ENCODE measurements around the gene ZDHHC24. TPM values are rescaled to one million over a fixed set of nuclear protein-coding genes. Genes with fewer than 3 reads are reported as not detected.

Gene ZDHHC24
- total and polyA plus RNA-seq, 10 of the 15 experiments (the other 5 are each of a cell fraction or from before 2014, with no cell fraction given) = 0.86 to 17.5 (median 6.8) TPM

DNA sequence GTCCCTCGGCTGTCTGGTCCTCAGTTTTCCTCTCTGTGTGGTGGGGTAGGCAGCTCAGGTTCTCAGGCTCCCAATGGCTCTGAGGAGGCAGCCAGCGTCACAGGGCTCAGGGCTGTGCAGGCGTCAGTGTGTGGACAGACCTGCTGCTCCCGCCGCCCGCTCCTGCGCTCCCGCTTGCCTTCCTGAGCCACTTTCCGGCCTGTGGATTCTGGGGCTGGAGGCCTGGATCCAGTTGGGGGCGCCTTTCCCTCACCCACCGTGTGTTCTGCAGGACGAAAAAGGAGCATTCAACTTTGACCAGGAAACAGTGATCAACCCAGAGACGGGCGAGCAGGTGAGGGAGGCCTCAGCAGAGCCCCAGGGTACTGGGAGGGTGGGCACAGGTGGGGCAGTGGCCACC lies 50.9 kb downstream of the ZDHHC24 start:
- in situ Hi-C loops (cut with MboI) = no loop called here
- RAD21 ChIA-PET (ENCODE audit: unreplicated experiment) = no interaction called here
- no peaks in the 10 kb centered on the region for H3K4me1 ChIP-seq (ENCODE audit: control insufficient read depth, insufficient read depth, low read length)
- H3K27ac ChIP-seq (ENCODE audit: control insufficient read depth, insufficient read depth) = no peak overlapping the region
- no peak overlapping the region for H3K4me3 ChIP-seq
- TF ChIP-seq, protein P1, sequence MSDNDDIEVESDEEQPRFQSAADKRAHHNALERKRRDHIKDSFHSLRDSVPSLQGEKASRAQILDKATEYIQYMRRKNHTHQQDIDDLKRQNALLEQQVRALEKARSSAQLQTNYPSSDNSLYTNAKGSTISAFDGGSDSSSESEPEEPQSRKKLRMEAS (IDR thresholded peaks at IDR 0.05; ENCODE audit: low read depth, low read length) = no peak
- TF ChIP-seq TBL1XR1 (IDR thresholded peaks at IDR 0.05; ENCODE audit: low read depth, low read length) (no peak), SMARCA5 (IDR thresholded peaks at IDR 0.05) (no peak), GABPA (IDR thresholded peaks at IDR 0.05; ENCODE audit: low read depth) (no peak), MYC (IDR thresholded peaks at IDR 0.05; ENCODE audit: insufficient read depth, insufficient read length, insufficient replicate concordance, low read length, severe bottlenecking) (no peak), CEBPB (IDR thresholded peaks at IDR 0.05; ENCODE audit: borderline replicate concordance in 1 of 2, low read depth in 2 of 2, low read length in 2 of 2) (no peak)
- TF ChIP-seq, protein P2, sequence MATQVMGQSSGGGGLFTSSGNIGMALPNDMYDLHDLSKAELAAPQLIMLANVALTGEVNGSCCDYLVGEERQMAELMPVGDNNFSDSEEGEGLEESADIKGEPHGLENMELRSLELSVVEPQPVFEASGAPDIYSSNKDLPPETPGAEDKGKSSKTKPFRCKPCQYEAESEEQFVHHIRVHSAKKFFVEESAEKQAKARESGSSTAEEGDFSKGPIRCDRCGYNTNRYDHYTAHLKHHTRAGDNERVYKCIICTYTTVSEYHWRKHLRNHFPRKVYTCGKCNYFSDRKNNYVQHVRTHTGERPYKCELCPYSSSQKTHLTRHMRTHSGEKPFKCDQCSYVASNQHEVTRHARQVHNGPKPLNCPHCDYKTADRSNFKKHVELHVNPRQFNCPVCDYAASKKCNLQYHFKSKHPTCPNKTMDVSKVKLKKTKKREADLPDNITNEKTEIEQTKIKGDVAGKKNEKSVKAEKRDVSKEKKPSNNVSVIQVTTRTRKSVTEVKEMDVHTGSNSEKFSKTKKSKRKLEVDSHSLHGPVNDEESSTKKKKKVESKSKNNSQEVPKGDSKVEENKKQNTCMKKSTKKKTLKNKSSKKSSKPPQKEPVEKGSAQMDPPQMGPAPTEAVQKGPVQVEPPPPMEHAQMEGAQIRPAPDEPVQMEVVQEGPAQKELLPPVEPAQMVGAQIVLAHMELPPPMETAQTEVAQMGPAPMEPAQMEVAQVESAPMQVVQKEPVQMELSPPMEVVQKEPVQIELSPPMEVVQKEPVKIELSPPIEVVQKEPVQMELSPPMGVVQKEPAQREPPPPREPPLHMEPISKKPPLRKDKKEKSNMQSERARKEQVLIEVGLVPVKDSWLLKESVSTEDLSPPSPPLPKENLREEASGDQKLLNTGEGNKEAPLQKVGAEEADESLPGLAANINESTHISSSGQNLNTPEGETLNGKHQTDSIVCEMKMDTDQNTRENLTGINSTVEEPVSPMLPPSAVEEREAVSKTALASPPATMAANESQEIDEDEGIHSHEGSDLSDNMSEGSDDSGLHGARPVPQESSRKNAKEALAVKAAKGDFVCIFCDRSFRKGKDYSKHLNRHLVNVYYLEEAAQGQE (IDR thresholded peaks at IDR 0.05; ENCODE audit: low read depth, low read length) = no peak
- H4K20me1 ChIP-seq (ENCODE audit: control insufficient read depth, insufficient read depth) = no peaks in the 10 kb centered on the region
- H3K27me3 ChIP-seq (replicated peaks in 1 of 2; ENCODE audit: control insufficient read depth in 2 of 2, insufficient read depth in 2 of 2, low read length in 1 of 2) = no peaks in the 10 kb centered on the region
- DNase-seq (ENCODE audit: low read depth, low spot score) (no peak), ATAC-seq (no peak), FAIRE-seq (no peak)
- H3K9me3 ChIP-seq (replicated peaks; ENCODE audit: control insufficient read depth, insufficient read depth, low read length) = no peaks in the 10 kb centered on the region
- no peaks in the 10 kb centered on the region for H3K79me2 ChIP-seq (ENCODE audit: control insufficient read depth, insufficient read depth, low read length)
- peaks cover 7 to 25% of the 10 kb centered on the region in 2 experiments; a peak in 3 of 4 replicates for H3K36me3 ChIP-seq (ENCODE audit: control insufficient read depth in 2 of 2, insufficient read depth in 2 of 2, low read length in 1 of 2)
- SMC1A ChIA-PET (ENCODE audit: uncharacterized antibody, unreplicated experiment) = no interaction called here
- BruUV-seq (replicated peaks) = no TSS peak
- H3K9ac ChIP-seq (ENCODE audit: control insufficient read depth, insufficient read depth, low read length) = no peak overlapping the region
- no peak overlapping the region for H2AFZ ChIP-seq (ENCODE audit: control insufficient read depth, low read depth, low read length)
- H3K4me2 ChIP-seq (ENCODE audit: control insufficient read depth, insufficient read depth) = no peak overlapping the region
- CTCF ChIA-PET = no interaction called here
- 78% methylated on average over 13 of the region's 14 CpGs for WGBS (ENCODE audit: insufficient coverage, insufficient replicate concordance, low lambda C conversion rate, missing lambda C conversion rate)
- POLR2A ChIA-PET = no interaction called here
- intact Hi-C loops (cut with micrococcal nuclease; ENCODE audit: unreplicated experiment) = no loop called here

Data from GM12878 (cell line).